GM21619 (cell line): ENCODE data around the gene SEC23IP.
"Not testable (repeated sequence)": the region's sequence is repeated elsewhere in the genome, so short reads cannot be mapped to it uniquely, and the experiment has no call there.

Source experiments
- ATAC-seq: cut with Tn5 transposase; IDR thresholded peaks from one replicate; pipeline ENCODE4 v1.9.1; 2021; ENCODE audit not compliant: unreplicated experiment

The SEC23IP gene

GRCh38 chr10:119878524-119878923, 14.0 kb upstream of the SEC23IP start:
- no peak for ATAC-seq

GRCh38 chr10:119883901-119884611, 8.5 kb upstream of the SEC23IP start:
- not testable (repeated sequence) for ATAC-seq

- ATAC-seq, result not testable (repeated sequence)
Measured at GRCh38 chr10:119886070-119886469, 6.5 kb upstream of the SEC23IP start.

- not testable (repeated sequence) for ATAC-seq
Measured at GRCh38 chr10:119888715-119889114, 3.8 kb upstream of the SEC23IP start.

- not testable (repeated sequence) for ATAC-seq
Measured at GRCh38 chr10:119889201-119889600, 3.3 kb upstream of the SEC23IP start.

- ATAC-seq, result not testable (repeated sequence)
Measured at GRCh38 chr10:119890307-119890706, 2.2 kb upstream of the SEC23IP start.

- ATAC-seq, result not testable (repeated sequence)
Measured at GRCh38 chr10:119891849-119892187, 712 bp upstream of the SEC23IP start.

GRCh38 chr10:119893074-119893473, 544 bp downstream of the SEC23IP start:
- ATAC-seq, result no peak

GRCh38 chr10:119893845-119894427, 1.4 kb downstream of the SEC23IP start:
- no peak for ATAC-seq

GRCh38 chr10:119896061-119896655, 3.6 kb downstream of the SEC23IP start:
- ATAC-seq, result no peak

GRCh38 chr10:119896937-119897770, 4.6 kb downstream of the SEC23IP start:
- no peak for ATAC-seq

GRCh38 chr10:119898577-119898976, 6.0 kb downstream of the SEC23IP start:
- ATAC-seq, result no peak

- ATAC-seq, result no peak
Measured at GRCh38 chr10:119903946-119904666, 11.6 kb downstream of the SEC23IP start.

GRCh38 chr10:119907695-119908094, 15.2 kb downstream of the SEC23IP start:
- ATAC-seq, result not testable (repeated sequence)

- no peak for ATAC-seq
Measured at GRCh38 chr10:119908166-119908565, 15.6 kb downstream of the SEC23IP start.

GRCh38 chr10:119910689-119911088, 18.2 kb downstream of the SEC23IP start:
- no peak for ATAC-seq

GRCh38 chr10:119917777-119918176, 25.2 kb downstream of the SEC23IP start:
- no peak for ATAC-seq

GRCh38 chr10:119919271-119919670, 26.7 kb downstream of the SEC23IP start:
- no peak for ATAC-seq

GRCh38 chr10:119919826-119920225, 27.3 kb downstream of the SEC23IP start:
- ATAC-seq, result peak; percentile 71

GRCh38 chr10:119928411-119928810, 35.9 kb downstream of the SEC23IP start:
- ATAC-seq, result no peak

GRCh38 chr10:119931871-119932270, 39.3 kb downstream of the SEC23IP start:
- ATAC-seq, result no peak
